NCI-H146 (cell line): ENCODE measurements around the gene NUTF2.

ENCODE experiments used
- DNase-seq: peaks from one replicate; lab custom pipeline; 2025; lab: John Stamatoyannopoulos, UW

The NUTF2 gene

GRCh38 chr16:67837811-67838210, 8.9 kb upstream of the NUTF2 start:
- no peak for DNase-seq

- DNase-seq, result peak; percentile 12
Measured at GRCh38 chr16:67841198-67841815, 5.4 kb upstream of the NUTF2 start.

- peak; percentile 91 for DNase-seq
Measured at GRCh38 chr16:67841816-67842508, 4.8 kb upstream of the NUTF2 start, which contains the start of gene THAP11. Gene THAP11, plus strand, starts transcription at chr16:67842320. Its CDS starts 235 bp downstream, at chr16:67842555.

- DNase-seq, result peak; percentile 44
Measured at GRCh38 chr16:67842509-67843342, 4.0 kb upstream of the NUTF2 start.

- DNase-seq, result no peak
Measured at GRCh38 chr16:67843343-67843765, 3.4 kb upstream of the NUTF2 start.

DNA sequence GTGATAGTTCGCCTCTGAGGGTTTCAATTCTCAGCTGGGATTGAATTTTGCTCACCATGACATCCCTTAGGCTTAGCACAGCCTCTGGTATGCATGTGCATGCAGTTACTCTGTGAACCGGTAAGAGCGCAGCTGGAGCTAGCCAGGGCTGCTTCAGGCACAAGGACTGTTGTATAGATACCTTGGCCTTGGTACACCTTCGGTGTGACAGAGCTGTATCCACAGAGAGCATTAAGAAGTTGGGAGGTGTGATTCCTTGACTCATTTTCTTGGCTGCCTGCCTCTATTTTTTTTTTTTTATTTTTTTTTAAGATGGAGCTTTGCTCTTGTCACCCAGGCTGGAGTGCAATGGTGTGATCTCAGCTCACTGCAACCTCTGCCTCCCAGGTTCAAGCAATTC, 2.2 kb upstream of the NUTF2 start:
- no peak for DNase-seq

GRCh38 chr16:67845291-67846062, 1.3 kb upstream of the NUTF2 start:
- no peak for DNase-seq

GRCh38 chr16:67846063-67846319, 742 bp upstream of the NUTF2 start:
- DNase-seq, result no peak

GRCh38 chr16:67847064-67847861, 530 bp downstream of the NUTF2 start, which contains the start of gene CENPT:
Gene CENPT, minus strand, starts transcription at chr16:67847693. Its CDS starts 13,834 bp downstream, at chr16:67833859.
- peak; percentile 45 for DNase-seq

DNA sequence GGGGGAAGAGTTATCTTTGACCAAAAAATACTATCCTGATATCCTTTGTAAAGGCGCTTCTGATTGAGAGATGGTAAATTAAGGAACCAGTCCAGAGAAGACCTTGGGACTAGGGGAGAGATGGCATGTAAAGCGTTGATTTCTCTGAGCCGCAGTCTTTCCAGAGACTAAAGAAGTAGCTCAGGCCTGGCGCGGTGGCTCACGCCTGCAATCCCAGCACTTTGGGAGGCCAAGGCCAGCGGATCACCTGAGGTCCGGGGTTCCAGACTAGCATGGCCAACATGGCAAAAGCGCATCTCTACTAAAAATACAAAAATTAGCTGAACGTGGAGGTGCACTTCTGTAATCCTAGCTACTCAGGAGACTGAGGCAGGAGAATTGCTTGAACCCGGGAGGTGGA, 1.4 kb downstream of the NUTF2 start:
- DNase-seq, result no peak

DNA sequence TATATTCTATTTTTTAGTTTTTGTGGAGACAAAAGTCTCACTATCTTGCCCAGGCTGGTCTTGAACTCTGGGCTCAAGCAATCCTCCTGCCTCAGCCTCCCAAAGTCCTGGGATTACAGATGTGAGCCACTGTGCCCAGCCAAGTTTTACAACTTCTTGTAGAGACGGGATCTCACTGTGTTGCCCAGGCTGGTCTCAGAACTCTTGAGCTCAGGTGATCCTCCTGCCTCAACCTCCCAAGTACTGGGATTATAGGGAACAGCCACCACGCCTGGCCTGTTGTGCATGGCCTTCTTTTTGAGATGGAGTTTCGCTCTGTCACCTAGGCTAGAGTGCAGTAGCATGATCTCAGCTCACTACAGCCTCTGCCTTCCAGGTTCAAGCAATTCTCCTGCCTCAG, 6.9 kb downstream of the NUTF2 start:
- DNase-seq, result no peak

DNA sequence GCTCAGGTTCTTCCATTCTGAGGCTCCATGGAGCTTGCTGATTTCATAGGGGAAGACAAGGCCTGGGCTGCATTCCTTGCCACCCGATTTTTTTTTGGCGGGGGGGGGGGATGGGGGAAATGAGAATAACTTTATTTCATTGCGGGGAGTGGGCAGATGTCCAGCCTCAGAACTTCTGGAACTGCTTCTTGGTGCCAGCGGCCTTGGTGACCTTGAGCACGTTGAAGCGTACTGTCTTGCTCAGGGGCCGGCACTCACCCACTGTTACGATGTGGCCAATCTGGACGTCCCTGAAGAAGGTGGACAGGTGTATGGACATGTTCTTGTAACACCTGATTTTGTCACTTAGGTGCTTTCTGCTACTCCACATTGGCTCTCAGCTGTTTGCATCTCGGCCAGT, 9.1 kb downstream of the NUTF2 start:
- no peak for DNase-seq

DNA sequence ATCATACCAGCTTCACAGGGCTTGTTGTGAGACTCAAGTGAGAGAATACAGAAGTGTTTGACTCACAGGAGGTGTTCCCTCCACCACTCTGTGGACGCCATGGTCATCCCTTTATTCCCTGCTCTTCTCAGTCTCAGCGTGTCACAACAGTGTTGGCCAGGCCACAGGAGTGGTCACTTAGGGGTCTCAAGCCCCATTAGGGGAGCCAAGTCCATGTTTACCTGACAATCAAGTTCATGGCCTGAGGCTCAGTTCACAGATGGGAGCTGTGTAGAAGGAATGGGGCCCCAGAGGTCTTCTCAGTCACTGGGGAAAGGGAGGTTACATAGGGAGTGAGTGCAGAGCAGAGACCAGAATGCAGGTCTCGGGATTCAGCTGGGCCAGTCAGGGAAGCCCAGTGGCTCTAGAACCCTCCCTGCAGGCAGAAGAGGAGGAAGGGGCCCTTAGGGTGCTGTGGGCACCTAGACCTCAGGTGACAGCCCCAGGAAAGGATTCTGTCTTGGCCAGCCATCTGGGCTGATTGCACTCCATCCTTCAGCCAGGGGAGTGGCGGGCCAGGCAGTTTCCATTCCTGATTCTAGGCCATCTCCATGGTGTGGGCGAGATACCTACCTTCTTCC, 10.3 kb downstream of the NUTF2 start:
- no peak for DNase-seq

DNA sequence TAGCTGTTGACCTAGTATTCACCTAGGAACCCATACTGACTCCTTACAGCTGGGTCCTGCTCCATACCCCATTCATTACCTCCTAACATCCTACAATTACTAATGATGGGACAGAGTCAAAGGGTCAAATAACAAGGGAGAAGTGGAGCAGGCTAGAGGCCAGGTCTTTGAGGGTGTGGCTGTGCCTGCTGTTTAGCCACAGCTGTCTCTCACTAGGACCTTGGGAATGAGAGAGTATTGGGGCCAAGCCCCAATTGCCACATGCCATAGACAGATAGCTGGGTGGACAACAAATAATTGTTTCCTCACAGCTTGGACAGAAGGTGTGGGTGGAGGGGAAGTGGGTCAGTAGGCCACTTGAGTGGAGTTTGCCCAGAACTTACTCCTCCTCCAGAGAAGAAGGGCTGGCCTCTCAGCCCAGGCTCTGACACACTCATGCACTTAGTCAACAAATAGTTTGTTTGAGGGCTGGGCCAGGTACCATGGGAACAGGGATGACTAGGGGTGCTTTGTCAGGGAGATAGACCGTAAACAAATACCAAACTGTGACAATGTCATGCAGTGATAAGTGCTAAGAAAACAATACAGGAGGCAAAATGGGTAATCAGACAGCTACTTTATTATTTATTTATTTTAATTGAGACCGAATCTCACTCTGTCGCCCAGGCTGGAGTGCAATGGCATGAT, 11.0 kb downstream of the NUTF2 start:
- peak; percentile 75 for DNase-seq

DNA sequence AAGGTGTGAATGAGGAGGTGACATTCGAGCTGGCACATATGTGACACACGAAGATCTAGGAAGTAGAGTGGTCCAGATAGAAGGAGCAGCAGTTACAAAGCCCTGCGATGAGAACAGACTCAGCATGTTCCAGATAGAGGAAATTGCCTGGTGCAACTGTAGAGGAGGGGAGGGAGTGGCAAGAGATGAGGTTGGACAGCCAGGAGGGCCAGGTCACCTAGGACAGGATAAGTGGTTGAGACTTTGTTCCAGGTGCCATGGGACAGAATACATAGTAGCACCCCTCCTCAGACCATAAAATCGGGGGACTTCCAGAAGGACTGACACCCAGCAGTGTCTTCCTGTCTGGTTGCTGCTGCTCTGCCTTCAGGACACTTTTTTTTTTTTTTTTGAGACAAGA, 11.8 kb downstream of the NUTF2 start:
- DNase-seq, result no peak

GRCh38 chr16:67860589-67861398, 14.1 kb downstream of the NUTF2 start:
- no peak for DNase-seq

- DNase-seq, result no peak
Measured at GRCh38 chr16:67861877-67862276, 15.1 kb downstream of the NUTF2 start.

DNA sequence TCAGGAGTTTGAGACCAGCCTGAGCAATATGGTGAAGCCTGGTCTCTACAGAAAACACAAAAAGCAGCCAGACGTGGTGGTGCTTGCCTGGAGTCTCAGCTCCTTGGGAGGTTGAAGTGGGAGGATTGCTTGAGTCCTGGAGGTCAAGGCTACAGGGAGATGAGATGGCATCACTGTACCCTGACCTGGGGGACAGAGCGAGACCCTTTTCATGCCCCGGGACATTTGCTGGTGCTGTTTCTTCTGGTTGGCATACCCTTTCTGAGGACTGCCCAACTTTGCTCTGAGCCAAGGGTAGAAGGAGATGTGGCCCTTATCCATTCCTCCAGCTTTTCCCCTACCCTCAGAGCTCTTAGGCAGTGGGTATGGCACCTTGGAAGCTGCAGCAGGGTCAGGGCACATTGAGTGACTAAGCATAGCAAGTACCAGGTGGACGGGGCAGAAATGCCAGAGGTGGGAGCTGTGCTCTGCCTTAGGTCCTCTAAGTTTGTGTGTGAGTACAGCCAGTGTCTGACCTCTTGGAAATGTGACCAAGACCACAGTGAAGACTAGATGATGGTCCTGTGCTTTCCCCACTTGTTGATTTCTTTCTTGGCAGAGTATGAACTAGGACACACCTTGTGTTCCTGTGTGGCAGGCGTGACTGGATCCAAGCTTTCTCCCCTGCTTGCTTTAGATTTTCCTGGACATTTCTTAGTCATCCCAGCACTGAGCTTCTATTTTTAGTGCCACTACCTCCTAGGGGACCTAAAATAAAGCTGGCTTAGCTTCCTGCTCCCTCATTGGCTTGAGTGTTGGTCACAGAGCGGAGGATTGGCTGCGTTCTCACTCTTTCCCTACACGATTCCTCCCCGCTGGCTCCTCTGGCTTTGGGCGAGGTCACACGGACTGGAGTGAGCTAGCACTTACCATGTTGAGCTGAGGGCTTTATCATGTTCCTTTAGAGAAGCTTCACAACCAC, 16.2 kb downstream of the NUTF2 start:
- DNase-seq, result no peak
